Calu3 (cell line): ENCODE results near the gene TPST1. TPM values are rescaled to one million over a fixed set of nuclear protein-coding genes. Genes with fewer than 3 reads are reported as not detected.
"Not testable (repeated sequence)": the region's sequence is repeated elsewhere in the genome, so short reads cannot be mapped to it uniquely, and the experiment has no call there.

Source experiments
- BruUV-seq: library from RNA; stranded (reverse); fragments of 400-500 nt; replicated peaks from 2 replicates; lab custom pipeline; 2021; lab: Mats Ljungman, UMichigan
- CTCF ChIA-PET: fragments of 300-600 bp; sonication (Branson Sonifier 250); formaldehyde crosslinking; loops from one replicate; lab custom pipeline; 2022; ENCODE audit warnings: antibody characterized with exemption; lab: Charles Lee
- DNase-seq: peaks from one replicate; pipeline ENCODE4 v3.0.0; 2022
- H3K27ac Mint-ChIP-seq: one replicate; pipeline ENCODE4 v1.8.0; 2022; ENCODE audit warnings: mixed read lengths; ENCODE audit not compliant: unreplicated experiment
- H3K27me3 Mint-ChIP-seq: one replicate; pipeline ENCODE4 v1.8.0; 2022; ENCODE audit warnings: mixed read lengths; ENCODE audit not compliant: unreplicated experiment
- H3K36me3 Mint-ChIP-seq: one replicate; pipeline ENCODE4 v1.8.0; 2022; ENCODE audit warnings: mild to moderate bottlenecking, moderate library complexity, mixed read lengths; ENCODE audit not compliant: insufficient read depth, unreplicated experiment
- H3K4me1 Mint-ChIP-seq: one replicate; pipeline ENCODE4 v1.8.0; 2022; ENCODE audit warnings: mild to moderate bottlenecking, low read depth, mixed read lengths; ENCODE audit not compliant: unreplicated experiment
- H3K4me3 Mint-ChIP-seq: one replicate; pipeline ENCODE4 v1.8.0; 2022; ENCODE audit warnings: mild to moderate bottlenecking, low read depth, moderate library complexity, mixed read lengths; ENCODE audit not compliant: unreplicated experiment
- H3K9me3 Mint-ChIP-seq: one replicate; pipeline ENCODE4 v1.8.0; 2022; ENCODE audit warnings: low read depth, mixed read lengths; ENCODE audit not compliant: unreplicated experiment
- CTCF ChIP-seq: fragments of 200-600 bp; IDR thresholded peaks from one replicate; pipeline ENCODE4 v1.8.0; 2022; ENCODE audit warnings: antibody characterized with exemption; ENCODE audit not compliant: unreplicated experiment
- intact Hi-C: fragments of 100-400 bp; cut with micrococcal nuclease; formaldehyde crosslinking; loops from one replicate; pipeline ENCODE4 v1.10.0; 2022; ENCODE audit not compliant: unreplicated experiment
- total RNA-seq: library from RNA; stranded (reverse); gene quantifications from 2 replicates; pipeline ENCODE4 v1.2.3, GENCODE V29; 2022

The TPST1 gene
- total RNA-seq, 1 experiment from 2014 or later: 11.4 TPM

GRCh38 chr7:66359656-66360211 is 154.6 kb downstream of the TPST1 start:
- no peaks in the 10 kb centered on the region for H3K9me3 Mint-ChIP-seq
- CTCF ChIA-PET: no interaction called here
- H3K4me3 Mint-ChIP-seq: no peak overlapping the region
- intact Hi-C loops: no loop called here
- BruUV-seq: no TSS peak
- no peak for DNase-seq
- no peaks in the 10 kb centered on the region for H3K4me1 Mint-ChIP-seq
- H3K27me3 Mint-ChIP-seq: no peaks in the 10 kb centered on the region
- no peaks in the 10 kb centered on the region for H3K36me3 Mint-ChIP-seq
- no peak overlapping the region for H3K27ac Mint-ChIP-seq
- TF ChIP-seq CTCF: no peak

GRCh38 chr7:66362136-66362535 is 157.0 kb downstream of the TPST1 start:
- Mint-ChIP-seq H3K27ac (no peak overlapping the region), H3K4me1 (no peaks in the 10 kb centered on the region), H3K9me3 (no peaks in the 10 kb centered on the region), H3K4me3 (no peak overlapping the region), H3K27me3 (no peaks in the 10 kb centered on the region), H3K36me3 (no peaks in the 10 kb centered on the region)
- intact Hi-C loops: no loop called here
- no peak for TF ChIP-seq CTCF
- BruUV-seq: no TSS peak
- CTCF ChIA-PET: no interaction called here
- DNase-seq: no peak

GRCh38 chr7:66363635-66364034 is 158.5 kb downstream of the TPST1 start:
- Mint-ChIP-seq H3K9me3 (no peaks in the 10 kb centered on the region), H3K4me3 (no peak overlapping the region), H3K36me3 (no peaks in the 10 kb centered on the region), H3K4me1 (no peaks in the 10 kb centered on the region), H3K27me3 (no peaks in the 10 kb centered on the region), H3K27ac (no peak overlapping the region)
- BruUV-seq: no TSS peak
- CTCF ChIA-PET: interaction anchor here (0.6 kb wide), 1 partner anchor 50 kb away, joined by 4 read pairs; no protein-coding TSS in a partner anchor
- intact Hi-C loops: no loop called here
- DNase-seq: no peak
- TF ChIP-seq CTCF: no peak

GRCh38 chr7:66365031-66365430 is 159.9 kb downstream of the TPST1 start:
- intact Hi-C loops, DNase-seq, H3K4me1 Mint-ChIP-seq, H3K4me3 Mint-ChIP-seq, H3K27me3 Mint-ChIP-seq, BruUV-seq, H3K36me3 Mint-ChIP-seq, H3K9me3 Mint-ChIP-seq, H3K27ac Mint-ChIP-seq: not testable (repeated sequence)
- CTCF ChIA-PET: interaction anchor here (0.7 kb wide), 1 partner anchor 12 kb away, joined by 4 read pairs; no protein-coding TSS in a partner anchor

GRCh38 chr7:66371096-66371824 is 166.1 kb downstream of the TPST1 start:
- Mint-ChIP-seq H3K4me1 (no peaks in the 10 kb centered on the region), H3K36me3 (no peaks in the 10 kb centered on the region), H3K27ac (no peak overlapping the region), H3K4me3 (no peak overlapping the region), H3K27me3 (no peaks in the 10 kb centered on the region), H3K9me3 (no peaks in the 10 kb centered on the region)
- intact Hi-C loops: no loop called here
- CTCF ChIA-PET: no interaction called here
- DNase-seq: no peak
- BruUV-seq: no TSS peak
- no peak for TF ChIP-seq CTCF

- H3K4me3 Mint-ChIP-seq, intact Hi-C loops, BruUV-seq, H3K36me3 Mint-ChIP-seq, H3K9me3 Mint-ChIP-seq, H3K27ac Mint-ChIP-seq, CTCF ChIA-PET, H3K4me1 Mint-ChIP-seq, DNase-seq, H3K27me3 Mint-ChIP-seq: not testable (repeated sequence)
Observed at GRCh38 chr7:66374141-66374840, 169.2 kb downstream of the TPST1 start.
